ENCODE measurements around the gene VWA7. TPM values are rescaled to one million over a fixed set of nuclear protein-coding genes. Genes with fewer than 3 reads are reported as not detected.
A peak's percentile ranks its signal among the peaks of the same experiment; 100 is the strongest.
"Not testable (repeated sequence)": the region's sequence is repeated elsewhere in the genome, so short reads cannot be mapped to it uniquely, and the experiment has no call there.

VWA7 gene
- total and polyA plus RNA-seq, 11 donors: 4.0 to 25.8 (median 15.2) TPM

GRCh38 chr6:31813465-31813849 lies 36.3 kb upstream of the VWA7 start:
- intact Hi-C loops (cut with DNase I): loop anchor here in 2 of 10 donors (5.0 kb wide), 2 partner anchors 76 to 81 kb away; partner anchors contain the start of gene CLIC1 (in 1 of the 2)
- no peak for TF ChIP-seq CTCF (IDR thresholded peaks at IDR 0.05)
- TF ChIP-seq POLR2A (IDR thresholded peaks at IDR 0.05): no peak
- peaks cover 0 to 4% (median 0%) of the 10 kb centered on the region in 9 donors for H3K36me3 ChIP-seq
- peak overlapping the region in 11 of 12 donors; percentile 91 to 100 (median 99) for H3K27ac ChIP-seq
- peak overlapping the region in 7 of 12 donors; percentile 60 to 76 (median 71) for H3K4me3 ChIP-seq
- H3K27me3 ChIP-seq: no peaks in the 10 kb centered on the region
- WGBS, 4 donors: 96 to 97% (median 97%) methylated on average over 7 of the region's 7 CpGs
- no peaks in the 10 kb centered on the region for H3K9me3 ChIP-seq
- peaks cover 0 to 27% (median 16%) of the 10 kb centered on the region in 12 donors for H3K4me1 ChIP-seq
- ATAC-seq: no peak
- DNase-seq: no peak

GRCh38 chr6:31811645-31812044 lies 34.5 kb upstream of the VWA7 start:
- no peak for ATAC-seq
- intact Hi-C loops (cut with DNase I): loop anchor here in 2 of 10 donors (5.0 kb wide), 2 partner anchors 74 to 79 kb away; partner anchors contain the start of gene CLIC1 (in 1 of the 2)
- H3K27ac ChIP-seq: no peak overlapping the region
- 94 to 97% (median 95%) methylated on average over 12 of the region's 12 CpGs for WGBS, 4 donors
- no peaks in the 10 kb centered on the region for H3K27me3 ChIP-seq
- DNase-seq: no peak
- H3K36me3 ChIP-seq: peaks cover 0 to 4% (median 0%) of the 10 kb centered on the region in 9 donors
- TF ChIP-seq POLR2A (IDR thresholded peaks at IDR 0.05) (no peak), CTCF (IDR thresholded peaks at IDR 0.05) (no peak)
- no peak overlapping the region for H3K4me3 ChIP-seq
- no peaks in the 10 kb centered on the region for H3K9me3 ChIP-seq
- peaks cover 0 to 22% (median 15%) of the 10 kb centered on the region in 12 donors for H3K4me1 ChIP-seq

GRCh38 chr6:31808599-31808998 lies 31.5 kb upstream of the VWA7 start:
- 93 to 96% (median 94%) methylated on average over 10 of the region's 10 CpGs for WGBS, 4 donors
- DNase-seq; H3K27ac ChIP-seq; H3K36me3 ChIP-seq; intact Hi-C loops (cut with DNase I); H3K27me3 ChIP-seq; H3K4me3 ChIP-seq; ATAC-seq; H3K9me3 ChIP-seq: not testable (repeated sequence)
- peaks cover 0 to 32% (median 19%) of the 10 kb centered on the region in 12 donors for H3K4me1 ChIP-seq

DNA sequence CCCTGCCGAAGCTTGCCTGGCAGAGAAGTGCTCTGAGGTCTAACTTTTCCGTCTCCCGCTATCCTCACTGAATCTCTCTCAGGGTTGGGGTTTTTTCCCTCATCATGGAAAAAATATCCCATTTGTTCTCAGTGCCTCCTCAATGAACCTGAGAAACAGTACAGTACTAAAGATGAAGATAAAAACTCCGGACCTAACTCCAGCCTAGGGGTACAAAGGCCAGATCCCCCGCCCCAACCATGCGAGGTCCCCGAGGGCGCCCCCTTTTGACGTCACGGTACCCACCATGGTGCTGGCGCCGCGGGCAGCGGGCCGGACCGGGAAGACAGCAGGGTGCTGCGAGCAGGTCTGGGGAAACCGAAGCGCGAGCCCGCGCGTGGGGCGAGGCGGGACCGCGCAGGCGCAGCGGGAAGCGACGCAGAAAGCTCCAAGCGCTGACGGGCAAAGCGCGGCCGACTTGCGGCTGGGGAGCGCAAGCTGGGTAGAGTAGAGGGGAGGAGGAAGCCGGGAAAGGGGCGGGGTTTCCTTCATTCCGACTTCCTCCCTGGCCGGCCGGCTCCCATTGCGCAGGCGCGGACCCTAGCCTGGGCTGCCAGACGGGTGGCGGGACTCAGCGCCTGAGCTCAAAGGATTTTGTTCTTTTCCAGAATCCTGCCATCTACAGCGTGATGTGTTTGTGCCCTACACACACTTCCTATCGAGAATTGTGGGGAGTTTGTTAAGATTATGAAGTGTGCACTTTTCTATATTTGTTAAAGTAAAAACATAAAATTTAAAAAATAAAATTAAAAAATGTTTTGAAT lies 29.5 kb upstream of the VWA7 start, which contains the start of gene LSM2:
TSS of gene LSM2 (minus strand) at position 497 of the 803 bp plus-strand sequence. CDS start at position 288, 209 bp downstream.
- intact Hi-C loops (cut with DNase I): no loop called here
- H3K4me1 ChIP-seq: peaks cover 0 to 26% (median 14%) of the 10 kb centered on the region in 12 donors
- H3K36me3 ChIP-seq: peaks cover 0 to 28% (median 17%) of the 10 kb centered on the region in 9 donors
- peak within 1 kb of the TSS; percentile 40 to 90 (median 66) for H3K4me3 ChIP-seq
- H3K27ac ChIP-seq: peak within 1 kb of the TSS; percentile 11 to 97 (median 93)
- WGBS, 4 donors: 0% methylated on average over 41 to 51 of the region's 51 CpGs
- DNase-seq (peak; percentile 98 to 99 (median 98)), ATAC-seq (peak; percentile 99)
- TF ChIP-seq POLR2A (IDR thresholded peaks at IDR 0.05) (peak in 1 of 2 donors; percentile 95), CTCF (IDR thresholded peaks at IDR 0.05) (peak in 10 of 12 donors; percentile 13 to 45 (median 28))
- no peaks in the 10 kb centered on the region for H3K27me3 ChIP-seq
- no peaks in the 10 kb centered on the region for H3K9me3 ChIP-seq

Data from heart left ventricle (tissue), 16 donors.